Neural progenitor cell (in vitro differentiated cells): ENCODE results near the gene CA14. TPM values are rescaled to one million over a fixed set of nuclear protein-coding genes. Genes with fewer than 3 reads are reported as not detected.

ENCODE experiments used
- DNase-seq: peaks from one replicate; pipeline ENCODE4 v3.0.0-alpha.2; 2016; ENCODE audit warnings: low spot score
- H2AFZ ChIP-seq: fragments of 200-600 bp; sonication (generic); replicated peaks from 2 replicates; pipeline ENCODE4 v1.6.1; 2016; ENCODE audit warnings: antibody characterized with exemption
- H3F3A ChIP-seq: fragments of 200-600 bp; sonication (generic); 2 replicates; pipeline ENCODE4 v1.6.1; 2016; ENCODE audit warnings: antibody characterized with exemption, low read depth
- H3K27ac ChIP-seq: fragments of 200-600 bp; sonication (generic); 2 replicates; pipeline ENCODE4 v1.5.1; 2016; ENCODE audit warnings: mild to moderate bottlenecking
- H3K27me3 ChIP-seq: fragments of 200-600 bp; sonication (generic); 2 replicates; pipeline ENCODE4 v1.6.1; 2016; ENCODE audit warnings: mild to moderate bottlenecking, moderate library complexity
- H3K36me3 ChIP-seq: fragments of 200-600 bp; sonication (generic); 2 replicates; pipeline ENCODE4 v1.5.1; 2016
- H3K4me1 ChIP-seq: fragments of 200-600 bp; sonication (generic); 2 replicates; pipeline ENCODE4 v1.6.1; 2016; ENCODE audit warnings: mixed run types
- H3K4me2 ChIP-seq: fragments of 200-600 bp; sonication (generic); 2 replicates; pipeline ENCODE4 v1.6.1; 2016
- H3K4me3 ChIP-seq: fragments of 200-600 bp; sonication (generic); 2 replicates; pipeline ENCODE4 v1.5.1; 2016
- H3K79me2 ChIP-seq: fragments of 200-600 bp; sonication (generic); 2 replicates; pipeline ENCODE4 v1.6.1; 2016; ENCODE audit warnings: low read depth
- H3K9ac ChIP-seq: fragments of 200-600 bp; sonication (generic); 2 replicates; pipeline ENCODE4 v1.6.1; 2016
- H3K9me3 ChIP-seq: fragments of 200-600 bp; sonication (generic); 2 replicates; pipeline ENCODE4 v1.5.1; 2016; ENCODE audit warnings: low read depth
- H4K20me1 ChIP-seq: fragments of 200-600 bp; sonication (generic); 2 replicates; pipeline ENCODE4 v1.6.1; 2016; ENCODE audit warnings: low read depth
- H3K27ac Mint-ChIP-seq: 3 replicates; pipeline ENCODE4 v1.8.0; 2021; ENCODE audit warnings: mixed read lengths
- H3K27me3 Mint-ChIP-seq: 2 replicates; pipeline ENCODE4 v1.8.0; 2022; ENCODE audit warnings: low read depth, mild to moderate bottlenecking, inconsistent platforms, moderate library complexity, mixed read lengths; ENCODE audit not compliant: insufficient read depth
- H3K36me3 Mint-ChIP-seq: 3 replicates; pipeline ENCODE4 v1.8.0; 2021; ENCODE audit warnings: mixed read lengths
- H3K4me1 Mint-ChIP-seq: 3 replicates; pipeline ENCODE4 v1.8.0; 2021; ENCODE audit warnings: mixed read lengths
- H3K4me3 Mint-ChIP-seq: 3 replicates; pipeline ENCODE4 v1.8.0; 2021; ENCODE audit warnings: mild to moderate bottlenecking, moderate library complexity, mixed read lengths
- H3K9me3 Mint-ChIP-seq: 3 replicates; pipeline ENCODE4 v1.8.0; 2020; ENCODE audit warnings: mixed read lengths
- EZH2 ChIP-seq: fragments of 200-600 bp; sonication (generic); IDR thresholded peaks from 2 replicates; pipeline ENCODE4 v1.6.1; 2017; ENCODE audit warnings: antibody characterized with exemption, mild to moderate bottlenecking, moderate library complexity
- EZH2phosphoT487 ChIP-seq: fragments of 200-600 bp; sonication (generic); IDR thresholded peaks from 2 replicates; pipeline ENCODE4 v1.6.1; 2017; ENCODE audit warnings: antibody characterized with exemption
- small RNA-seq: library from RNA; depleted of rRNA; stranded (forward); fragments of <200 nt; gene quantifications from one replicate; pipeline ENCODE3, GENCODE V24; 2015
- total RNA-seq: library from RNA; depleted of rRNA; stranded (reverse); fragments of >200 nt; gene quantifications from 2 replicates; pipeline ENCODE4 v1.2.3, GENCODE V29; 2015; ENCODE audit warnings: low replicate concordance
- TF ChIP-seq, protein P1 (sequence below): fragments of 200-600 bp; sonication (generic); IDR thresholded peaks from 2 replicates; pipeline ENCODE4 v1.5.1; 2017; ENCODE audit warnings: antibody characterized with exemption, mild to moderate bottlenecking

CA14 gene
- total RNA-seq, 1 donor from 2014 or later = 56.4 TPM

DNA sequence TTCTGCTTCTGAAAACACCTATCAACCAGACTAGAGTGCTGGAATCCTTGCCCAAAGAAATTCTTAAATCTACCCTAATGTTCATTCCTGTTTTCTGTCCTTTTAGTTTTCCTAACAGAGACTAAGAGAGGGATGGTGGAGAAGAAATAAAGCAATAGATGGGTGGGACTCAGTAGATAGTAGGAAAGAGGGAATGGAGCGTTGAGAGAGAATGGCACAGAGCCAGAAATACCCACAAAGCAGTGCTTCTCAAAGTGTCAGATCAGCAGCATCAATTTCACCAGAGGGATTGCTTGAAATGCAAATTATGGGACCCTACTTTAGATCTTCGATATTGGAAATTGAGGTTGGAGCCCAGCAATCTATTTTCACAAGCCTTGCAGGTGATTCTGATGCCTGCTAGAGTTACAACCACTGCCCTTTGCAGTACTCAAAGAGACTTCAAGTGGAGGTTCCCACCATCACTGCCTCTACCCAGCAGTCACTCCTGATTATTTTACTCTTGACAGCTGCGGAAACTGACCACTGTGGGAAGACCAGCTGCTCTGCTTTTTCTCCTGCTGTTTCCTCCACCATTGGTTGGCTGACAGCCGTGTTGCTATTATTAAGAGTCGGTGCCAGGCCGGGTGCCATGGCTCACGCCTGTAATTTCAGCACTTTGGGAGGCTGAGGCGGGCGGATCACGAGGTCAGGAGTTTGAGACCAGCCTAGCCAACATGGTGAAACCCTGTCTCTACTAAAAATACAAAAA, 52.4 kb downstream of the CA14 start:
- Mint-ChIP-seq H3K36me3 (peaks cover 16% of the 10 kb centered on the region), H3K9me3 (no peaks in the 10 kb centered on the region), H3K27me3 (peaks cover 2% of the 10 kb centered on the region), H3K4me3 (no peak overlapping the region), H3K27ac (no peak overlapping the region), H3K4me1 (peaks cover 6% of the 10 kb centered on the region)
- Histone ChIP-seq H3F3A (peaks cover 9% of the 10 kb centered on the region), H3K79me2 (no peaks in the 10 kb centered on the region), H3K9ac (no peak overlapping the region), H3K4me3 (no peak overlapping the region), H2AFZ (no peak overlapping the region), H3K9me3 (no peaks in the 10 kb centered on the region), H3K27me3 (no peaks in the 10 kb centered on the region), H3K27ac (no peak overlapping the region), H4K20me1 (no peaks in the 10 kb centered on the region), H3K4me2 (no peak overlapping the region), H3K36me3 (no peaks in the 10 kb centered on the region), H3K4me1 (no peaks in the 10 kb centered on the region)
- DNase-seq = no peak
- no peak for TF ChIP-seq EZH2phosphoT487
- no peak for TF ChIP-seq EZH2
- TF ChIP-seq, protein P1, sequence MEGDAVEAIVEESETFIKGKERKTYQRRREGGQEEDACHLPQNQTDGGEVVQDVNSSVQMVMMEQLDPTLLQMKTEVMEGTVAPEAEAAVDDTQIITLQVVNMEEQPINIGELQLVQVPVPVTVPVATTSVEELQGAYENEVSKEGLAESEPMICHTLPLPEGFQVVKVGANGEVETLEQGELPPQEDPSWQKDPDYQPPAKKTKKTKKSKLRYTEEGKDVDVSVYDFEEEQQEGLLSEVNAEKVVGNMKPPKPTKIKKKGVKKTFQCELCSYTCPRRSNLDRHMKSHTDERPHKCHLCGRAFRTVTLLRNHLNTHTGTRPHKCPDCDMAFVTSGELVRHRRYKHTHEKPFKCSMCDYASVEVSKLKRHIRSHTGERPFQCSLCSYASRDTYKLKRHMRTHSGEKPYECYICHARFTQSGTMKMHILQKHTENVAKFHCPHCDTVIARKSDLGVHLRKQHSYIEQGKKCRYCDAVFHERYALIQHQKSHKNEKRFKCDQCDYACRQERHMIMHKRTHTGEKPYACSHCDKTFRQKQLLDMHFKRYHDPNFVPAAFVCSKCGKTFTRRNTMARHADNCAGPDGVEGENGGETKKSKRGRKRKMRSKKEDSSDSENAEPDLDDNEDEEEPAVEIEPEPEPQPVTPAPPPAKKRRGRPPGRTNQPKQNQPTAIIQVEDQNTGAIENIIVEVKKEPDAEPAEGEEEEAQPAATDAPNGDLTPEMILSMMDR = no peak

DNA sequence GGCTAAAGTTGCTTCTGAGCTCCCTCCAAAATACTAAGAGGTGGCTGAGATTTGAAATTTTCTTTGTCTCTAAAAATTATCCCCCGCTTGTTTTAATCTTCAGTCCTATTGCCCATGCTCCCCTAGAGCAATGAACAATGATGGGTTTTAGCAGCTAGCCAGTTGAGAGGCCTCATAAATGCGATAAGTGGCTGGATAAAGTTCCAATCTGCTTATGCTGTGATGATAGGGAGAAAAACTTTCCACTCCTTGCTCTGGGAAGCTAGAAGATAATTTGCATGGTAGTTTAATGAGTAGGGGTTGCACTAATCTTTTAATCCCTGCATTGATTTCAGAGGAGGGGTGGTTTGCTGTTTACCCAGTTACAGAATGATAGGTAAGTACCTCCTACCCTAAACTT, 54.2 kb downstream of the CA14 start:
- Histone ChIP-seq H3K27ac (peak overlapping the region; percentile 29), H3K4me3 (no peak overlapping the region), H3K79me2 (no peaks in the 10 kb centered on the region), H2AFZ (no peak overlapping the region), H3F3A (peaks cover 9% of the 10 kb centered on the region), H4K20me1 (no peaks in the 10 kb centered on the region), H3K9me3 (no peaks in the 10 kb centered on the region), H3K4me1 (no peaks in the 10 kb centered on the region), H3K4me2 (no peak overlapping the region), H3K27me3 (no peaks in the 10 kb centered on the region), H3K9ac (no peak overlapping the region), H3K36me3 (no peaks in the 10 kb centered on the region)
- Mint-ChIP-seq H3K27ac (peak overlapping the region; percentile 62), H3K4me1 (peaks cover 6% of the 10 kb centered on the region), H3K36me3 (peaks cover 11% of the 10 kb centered on the region), H3K9me3 (no peaks in the 10 kb centered on the region), H3K27me3 (peaks cover 4% of the 10 kb centered on the region), H3K4me3 (no peak overlapping the region)
- TF ChIP-seq EZH2 = no peak
- TF ChIP-seq EZH2phosphoT487 = no peak
- TF ChIP-seq, protein P1 = no peak
- no peak for DNase-seq

Small RNA genes lying within 50 kb of the gene (small RNA-seq; reads per million reads assigned to genes)
- not detected for gene RN7SL480P
- gene RNU2-17P = 0.79 reads per million, percentile 72 among the genes with 10 or more reads in this experiment

Other genes starting within 250 kb of the CA14 start
- 10.7 and 15.5 TPM in 2 replicates for gene OTUD7B, start 247.0 kb upstream of the CA14 start, total RNA-seq
- 46.5 and 68.7 TPM in 2 replicates for gene VPS45, start 190.0 kb upstream of the CA14 start, total RNA-seq
- 39.3 and 43.3 TPM in 2 replicates for gene PLEKHO1, start 107.9 kb upstream of the CA14 start, total RNA-seq
- 108 and 201 TPM in 2 replicates for gene ANP32E, start 21.7 kb upstream of the CA14 start, total RNA-seq
- 63.0 and 118 TPM in 2 replicates for gene APH1A, start 11.2 kb downstream of the CA14 start, total RNA-seq
- gene C1orf54, start 15.0 kb downstream of the CA14 start, total RNA-seq = 19.7 and 26.7 TPM in 2 replicates
- gene CIART, start 24.8 kb downstream of the CA14 start, total RNA-seq = 22.6 and 25.3 TPM in 2 replicates
- 53.1 and 75.1 TPM in 2 replicates for gene MRPS21, start 36.1 kb downstream of the CA14 start, total RNA-seq
- gene PRPF3, start 63.8 kb downstream of the CA14 start, total RNA-seq = 69.7 and 86.2 TPM in 2 replicates
- gene RPRD2, start 106.4 kb downstream of the CA14 start, total RNA-seq = 19.7 and 20.0 TPM in 2 replicates
- gene TARS2, start 229.6 kb downstream of the CA14 start, total RNA-seq = 29.6 and 29.8 TPM in 2 replicates